IMR-90 (cell line): ENCODE results near the gene F13A1. TPM values are rescaled to one million over a fixed set of nuclear protein-coding genes. Genes with fewer than 3 reads are reported as not detected.

Experiments
- ATAC-seq: fragments of 200-7000 bp; cut with Tn5 transposase; 2 replicates; pipeline ENCODE4 v1.9.1; 2020; ENCODE audit warnings: low read depth, mild to moderate bottlenecking, moderate library complexity
- BruUV-seq: library from RNA; stranded (reverse); fragments of 400-500 nt; replicated peaks from 2 replicates; lab custom pipeline; 2021; lab: Mats Ljungman, UMichigan
- CTCF ChIA-PET: fragments of 300-600 bp; formaldehyde crosslinking; extraction: SDS; loops from one replicate; lab custom pipeline; 2021; ENCODE audit warnings: antibody characterized with exemption; lab: Yijun Ruan, JAX
- POLR2A ChIA-PET: fragments of 300-600 bp; sonication (Branson Sonifier 250); formaldehyde crosslinking; loops from one replicate; lab custom pipeline; 2022; ENCODE audit warnings: antibody characterized with exemption; ENCODE audit not compliant: unreplicated experiment; lab: Charles Lee
- DNase-seq: peaks from one replicate; pipeline ENCODE4 v3.0.0; 2013
- H2AFZ ChIP-seq: replicated peaks from 2 replicates; pipeline ENCODE3; 2013; ENCODE audit warnings: low read length, mild to moderate bottlenecking; ENCODE audit not compliant: poor library complexity
- H2AK5ac ChIP-seq: 2 replicates; pipeline ENCODE4 v1.6.1; 2013; ENCODE audit warnings: low read depth, low read length, inconsistent platforms
- H2AK9ac ChIP-seq: replicated peaks from 2 replicates; pipeline ENCODE3; 2013; ENCODE audit warnings: mild to moderate bottlenecking, low read depth, low read length, moderate library complexity; ENCODE audit not compliant: poor library complexity
- H2BK120ac ChIP-seq: 2 replicates; pipeline ENCODE4 v1.6.1; 2013; ENCODE audit warnings: low read depth, low read length, inconsistent platforms
- H2BK15ac ChIP-seq: 3 replicates; pipeline ENCODE4 v1.6.1; 2013; ENCODE audit warnings: low read depth, low read length, inconsistent platforms
- H2BK20ac ChIP-seq: 2 replicates; pipeline ENCODE4 v1.6.1; 2013; ENCODE audit warnings: low read depth, mild to moderate bottlenecking, inconsistent platforms, low read length, moderate library complexity
- H2BK5ac ChIP-seq: 2 replicates; pipeline ENCODE4 v1.6.1; 2013; ENCODE audit warnings: mild to moderate bottlenecking, low read depth, low read length, inconsistent platforms; ENCODE audit not compliant: poor library complexity, severe bottlenecking
- H3K14ac ChIP-seq: replicated peaks from 2 replicates; pipeline ENCODE4 v1.6.1; 2013; ENCODE audit warnings: low read depth, low read length, inconsistent platforms
- H3K18ac ChIP-seq: 2 replicates; pipeline ENCODE4 v1.6.1; 2013; ENCODE audit warnings: low read depth, low read length, control low read depth
- H3K23ac ChIP-seq: 2 replicates; pipeline ENCODE4 v1.6.1; 2013; ENCODE audit warnings: low read depth, low read length, inconsistent platforms
- H3K27ac ChIP-seq: 2 replicates; pipeline ENCODE4 v1.5.1; 2013; ENCODE audit warnings: mild to moderate bottlenecking, control low read depth, low read length; ENCODE audit not compliant: insufficient read depth
- H3K27me3 ChIP-seq: 2 replicates; pipeline ENCODE4 v1.6.1; 2013; ENCODE audit warnings: low read length; ENCODE audit not compliant: control insufficient read depth, insufficient read depth
- H3K36me3 ChIP-seq: 2 replicates; pipeline ENCODE4 v1.6.1; 2013; ENCODE audit warnings: low read length, mixed read lengths; ENCODE audit not compliant: control insufficient read depth, insufficient read depth
- H3K4ac ChIP-seq: 2 replicates; pipeline ENCODE4 v1.6.1; 2013; ENCODE audit warnings: low read depth, low read length, inconsistent platforms
- H3K4me1 ChIP-seq: 2 replicates; pipeline ENCODE4 v1.6.1; 2013; ENCODE audit warnings: low read length, mixed read lengths; ENCODE audit not compliant: control insufficient read depth, insufficient read depth
- H3K4me2 ChIP-seq: 2 replicates; pipeline ENCODE4 v1.6.1; 2013; ENCODE audit warnings: low read depth, mild to moderate bottlenecking, control low read depth, low read length, moderate library complexity
- H3K4me3 ChIP-seq: 2 replicates; pipeline ENCODE4 v1.5.1; 2013; ENCODE audit warnings: low read depth, mild to moderate bottlenecking, control low read depth, low read length, moderate library complexity; ENCODE audit not compliant: insufficient read depth
- H3K56ac ChIP-seq: 2 replicates; pipeline ENCODE4 v1.6.1; 2013; ENCODE audit warnings: low read length, inconsistent platforms; ENCODE audit not compliant: insufficient read depth; ENCODE audit errors: extremely low read depth
- H3K79me1 ChIP-seq, 2 experiments: 2 replicates each; pipeline ENCODE4 v1.6.1; 2013; ENCODE audit warnings: low read length in 2 of 2, inconsistent platforms in 1 of 2, low read depth in 1 of 2
- H3K9ac ChIP-seq: 2 replicates; pipeline ENCODE4 v1.6.1; 2013; ENCODE audit warnings: low read depth, low read length, control low read depth
- H3K9me1 ChIP-seq: 2 replicates; pipeline ENCODE4 v1.6.1; 2013; ENCODE audit warnings: low read length, inconsistent platforms; ENCODE audit not compliant: insufficient read depth
- H3K9me3 ChIP-seq: 2 replicates; pipeline ENCODE4 v1.6.1; 2013; ENCODE audit warnings: low read length; ENCODE audit not compliant: control insufficient read depth, insufficient read depth
- H4K20me1 ChIP-seq: 2 replicates; pipeline ENCODE4 v1.6.1; 2013; ENCODE audit warnings: low read length, inconsistent platforms; ENCODE audit not compliant: insufficient read depth
- H4K5ac ChIP-seq: 2 replicates; pipeline ENCODE4 v1.6.1; 2013; ENCODE audit warnings: mild to moderate bottlenecking, low read depth, low read length, control low read depth
- H4K8ac ChIP-seq, 2 experiments: 2 replicates each; pipeline ENCODE4 v1.6.1; 2013; ENCODE audit warnings: low read depth in 2 of 2, low read length in 2 of 2, control low read depth in 1 of 2, inconsistent platforms in 1 of 2
- H4K91ac ChIP-seq: 2 replicates; pipeline ENCODE4 v1.6.1; 2013; ENCODE audit warnings: low read depth, low read length, inconsistent platforms; ENCODE audit not compliant: insufficient read depth
- MAFK ChIP-seq: IDR thresholded peaks from 2 replicates; pipeline ENCODE4 v1.6.1; 2012; ENCODE audit warnings: low read depth, low read length, improper control_type of control experiment
- MXI1 ChIP-seq: IDR thresholded peaks from 2 replicates; pipeline ENCODE4 v1.6.1; 2012; ENCODE audit warnings: low read depth, mild to moderate bottlenecking, low read length, moderate library complexity, borderline replicate concordance
- NFE2L2 ChIP-seq: fragments of 150-350 bp; IDR thresholded peaks from 2 replicates; pipeline ENCODE4 v1.6.1; 2016; ENCODE audit warnings: low read depth, mild to moderate bottlenecking, low read length
- POLR2A ChIP-seq: IDR thresholded peaks from 2 replicates; pipeline ENCODE4 v1.6.1; 2012; ENCODE audit warnings: mild to moderate bottlenecking, low read depth, low read length
- SMC3 ChIP-seq: fragments of 150-350 bp; IDR thresholded peaks from 2 replicates; pipeline ENCODE4 v1.6.1; 2016; ENCODE audit warnings: low read depth, mild to moderate bottlenecking, antibody characterized with exemption, low read length, moderate library complexity
- WGBS, 2 experiments: methylation state at CpG; one replicate each; pipeline versions ENCODE4 v1.1.5 to v1.1.7; 2013; ENCODE audit warnings: missing lambda C conversion rate in 2 of 2; ENCODE audit not compliant: insufficient read length in 1 of 2; ENCODE audit errors: extremely low coverage in 2 of 2; 5-methylcytosine and 5-hydroxymethylcytosine counted together
- dilution Hi-C: fragments of 300-500 bp; cut with HindIII; formaldehyde crosslinking; loops from one replicate; pipeline ENCODE4 v1.14.3; 2018; ENCODE audit warnings: low sequenced_read_pairs; ENCODE audit not compliant: unreplicated experiment
- in situ Hi-C: fragments of 300-500 bp; cut with MboI; formaldehyde crosslinking; loops from 3 replicates; pipeline ENCODE4 v1.14.3; 2019; ENCODE audit warnings: low sequenced_read_pairs, inconsistent platforms, mixed read lengths
- intact Hi-C: fragments of 100-400 bp; cut with micrococcal nuclease; formaldehyde crosslinking; loops from 2 replicates; pipeline ENCODE4 v1.10.0; 2022
- polyA plus RNA-seq, 3 experiments: library from polyadenylated mRNA; depleted of rRNA; stranded (reverse); fragments of >200 nt; gene quantifications; 2 replicates each; pipeline ENCODE4 v1.2.3, GENCODE V29; 2012; ENCODE audit warnings: low replicate concordance in 1 of 3
- total RNA-seq: library from RNA; depleted of rRNA; stranded (reverse); fragments of >200 nt; gene quantifications from 2 replicates; pipeline ENCODE4 v1.2.3, GENCODE V29; 2012

Gene F13A1
- total and polyA plus RNA-seq, 2 of the 4 experiments (the other 2 are of a cell fraction), result not detected

GRCh38 chr6:6248651-6249050 lies 71.8 kb downstream of the F13A1 start:
- Histone ChIP-seq H3K18ac (no peak overlapping the region), H2AK5ac (no peak overlapping the region), H2BK120ac (no peak overlapping the region), H3K56ac (no peak overlapping the region), H3K4me1 (no peaks in the 10 kb centered on the region), H2BK5ac (no peak overlapping the region), H2BK20ac (no peak overlapping the region), H3K4me3 (no peak overlapping the region), H3K9ac (no peak overlapping the region), H3K14ac (no peak overlapping the region), H3K27ac (no peak overlapping the region), H3K23ac (no peak overlapping the region), H3K4me2 (no peak overlapping the region), H3K27me3 (no peaks in the 10 kb centered on the region), H2AFZ (no peak overlapping the region), H3K36me3 (no peaks in the 10 kb centered on the region), H3K9me3 (peaks cover 24% of the 10 kb centered on the region), H2AK9ac (no peak overlapping the region), H4K5ac (no peak overlapping the region), H3K79me1 (no peaks in the 10 kb centered on the region), H4K91ac (no peak overlapping the region), H4K20me1 (no peaks in the 10 kb centered on the region), H2BK15ac (no peak overlapping the region), H4K8ac (no peak overlapping the region), H3K9me1 (no peaks in the 10 kb centered on the region), H3K4ac (no peak overlapping the region)
- DNase-seq (no peak), ATAC-seq (no peak)
- ChIA-PET CTCF (no interaction called here), POLR2A (no interaction called here)
- BruUV-seq, result no TSS peak
- in situ Hi-C loops, result no loop called here
- WGBS, 2 experiments, result no CpG with 5 or more reads among the region's 2 CpGs
- TF ChIP-seq MXI1, result no peak
- TF ChIP-seq NFE2L2, result no peak
- TF ChIP-seq SMC3, result no peak
- no peak for TF ChIP-seq MAFK
- TF ChIP-seq POLR2A, result no peak
- dilution Hi-C loops, result no loop called here
- intact Hi-C loops, result no loop called here
